ENCODE data around the gene DYNLT3. TPM values are rescaled to one million over a fixed set of nuclear protein-coding genes. Genes with fewer than 3 reads are reported as not detected.

Gene DYNLT3
- total RNA-seq, 1 experiment from 2014 or later, result not detected

DNA sequence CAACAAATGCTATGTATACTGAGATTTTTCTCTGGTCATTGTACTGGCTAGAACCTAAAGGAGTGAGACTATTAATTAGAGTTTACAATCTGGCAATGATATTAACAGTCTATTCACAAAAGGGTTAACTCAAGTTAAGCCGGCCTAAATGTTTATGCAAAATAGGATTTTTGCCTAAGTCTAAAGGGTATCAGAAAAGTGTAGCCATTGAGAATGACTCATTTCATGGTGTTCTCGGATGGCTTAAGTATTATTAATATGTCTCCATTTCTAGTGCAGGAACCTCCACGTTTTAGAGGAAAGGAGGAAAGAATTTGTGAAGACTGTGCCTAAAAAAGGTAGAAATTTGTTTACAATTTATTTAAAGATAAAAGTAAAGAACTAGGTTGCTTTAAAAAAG is 29.8 kb downstream of the DYNLT3 start:
- Histone ChIP-seq H3K4me1 (no peaks in the 10 kb centered on the region), H3K27ac (no peak overlapping the region), H3K36me3 (no peaks in the 10 kb centered on the region), H3K4me3 (no peak overlapping the region), H3K27me3 (no peaks in the 10 kb centered on the region), H3K9me3 (replicated peaks) (no peaks in the 10 kb centered on the region)
- no peak for DNase-seq

DNA sequence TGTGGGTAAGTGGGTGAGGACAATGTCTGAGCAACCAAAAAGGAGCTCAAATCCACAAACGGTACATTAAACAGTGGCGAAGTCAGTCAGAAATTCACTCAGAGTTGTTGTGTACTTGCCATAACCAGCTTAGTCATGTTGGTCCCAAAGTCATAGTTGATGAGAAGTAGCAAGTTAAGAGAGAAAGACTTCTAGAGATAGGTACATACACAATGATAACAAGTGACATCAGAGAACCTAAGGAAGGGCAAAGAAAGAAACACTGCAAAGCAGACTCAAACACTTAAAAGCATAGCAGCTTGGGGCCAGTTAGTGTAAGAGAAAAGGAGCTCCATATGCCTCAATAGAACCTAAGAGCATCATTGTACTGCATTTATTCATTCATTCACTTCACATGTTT is 30.2 kb downstream of the DYNLT3 start:
- Histone ChIP-seq H3K36me3 (no peaks in the 10 kb centered on the region), H3K9me3 (replicated peaks) (no peaks in the 10 kb centered on the region), H3K27me3 (no peaks in the 10 kb centered on the region), H3K4me1 (no peaks in the 10 kb centered on the region), H3K27ac (no peak overlapping the region), H3K4me3 (no peak overlapping the region)
- DNase-seq, result no peak

DNA sequence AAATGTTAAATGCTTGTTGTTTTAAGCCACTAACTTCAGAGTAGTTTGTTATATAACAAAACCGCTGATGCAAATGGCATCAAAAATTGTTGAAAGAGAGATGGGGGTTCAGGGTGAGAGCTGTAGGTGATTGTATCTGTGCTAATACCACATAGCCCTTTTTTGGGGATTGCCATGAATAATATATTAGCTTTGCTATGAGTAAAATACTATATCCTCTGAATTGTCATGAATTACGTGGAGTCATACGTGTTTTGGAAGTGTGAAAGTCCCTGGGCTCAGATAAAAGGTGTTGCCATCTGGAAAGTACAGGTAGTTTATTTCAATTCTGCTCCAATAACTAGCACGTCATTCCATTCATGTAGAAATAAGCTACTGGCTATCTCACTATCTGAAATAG is 30.6 kb downstream of the DYNLT3 start:
- H3K27ac ChIP-seq, result no peak overlapping the region
- no peaks in the 10 kb centered on the region for H3K36me3 ChIP-seq
- no peaks in the 10 kb centered on the region for H3K27me3 ChIP-seq
- H3K4me1 ChIP-seq, result no peaks in the 10 kb centered on the region
- H3K4me3 ChIP-seq, result no peak overlapping the region
- H3K9me3 ChIP-seq (replicated peaks), result no peaks in the 10 kb centered on the region
- no peak for DNase-seq

DNA sequence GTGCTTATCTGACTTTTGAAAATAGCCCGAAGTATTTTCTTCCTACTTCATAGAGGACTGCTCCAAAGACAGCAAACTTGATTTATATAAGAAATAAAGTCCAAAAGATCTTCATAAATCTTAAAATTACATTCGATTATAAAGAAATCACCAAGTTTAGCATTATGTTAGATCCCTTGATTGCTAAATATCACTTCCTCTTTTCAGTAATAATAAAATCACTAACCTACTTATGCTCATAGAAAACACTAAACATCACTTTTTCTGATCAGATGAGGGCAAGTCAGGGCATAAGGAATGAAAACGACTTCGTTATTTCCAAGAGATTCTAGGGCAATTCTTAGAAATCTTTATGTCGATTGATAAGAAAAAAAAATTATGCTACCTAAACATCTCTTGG is 32.0 kb downstream of the DYNLT3 start:
- no peaks in the 10 kb centered on the region for H3K36me3 ChIP-seq
- no peaks in the 10 kb centered on the region for H3K9me3 ChIP-seq (replicated peaks)
- H3K27ac ChIP-seq, result no peak overlapping the region
- no peaks in the 10 kb centered on the region for H3K27me3 ChIP-seq
- DNase-seq, result no peak
- no peaks in the 10 kb centered on the region for H3K4me1 ChIP-seq
- no peak overlapping the region for H3K4me3 ChIP-seq

DNA sequence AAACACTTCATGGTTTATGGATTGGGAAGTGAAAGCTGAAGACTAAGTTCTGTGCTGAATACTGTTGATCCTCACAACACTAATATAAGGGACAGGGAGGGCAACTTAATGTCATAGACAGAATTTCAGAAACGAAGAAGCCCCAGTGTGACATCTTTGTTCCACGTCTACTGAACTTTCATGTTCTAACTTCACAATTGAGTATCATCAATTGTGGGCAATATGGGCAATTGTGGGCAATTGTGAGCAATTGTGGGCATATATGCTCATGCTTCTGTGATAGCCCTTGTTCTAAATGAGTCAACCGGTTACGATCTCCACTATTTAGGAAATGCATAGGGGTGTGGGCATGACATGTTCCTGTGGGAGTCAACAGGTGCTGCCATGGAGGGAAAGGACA is 33.8 kb downstream of the DYNLT3 start:
- Histone ChIP-seq H3K27ac (no peak overlapping the region), H3K36me3 (no peaks in the 10 kb centered on the region), H3K4me1 (no peaks in the 10 kb centered on the region), H3K9me3 (replicated peaks) (no peaks in the 10 kb centered on the region), H3K27me3 (no peaks in the 10 kb centered on the region), H3K4me3 (no peak overlapping the region)
- DNase-seq, result no peak

DNA sequence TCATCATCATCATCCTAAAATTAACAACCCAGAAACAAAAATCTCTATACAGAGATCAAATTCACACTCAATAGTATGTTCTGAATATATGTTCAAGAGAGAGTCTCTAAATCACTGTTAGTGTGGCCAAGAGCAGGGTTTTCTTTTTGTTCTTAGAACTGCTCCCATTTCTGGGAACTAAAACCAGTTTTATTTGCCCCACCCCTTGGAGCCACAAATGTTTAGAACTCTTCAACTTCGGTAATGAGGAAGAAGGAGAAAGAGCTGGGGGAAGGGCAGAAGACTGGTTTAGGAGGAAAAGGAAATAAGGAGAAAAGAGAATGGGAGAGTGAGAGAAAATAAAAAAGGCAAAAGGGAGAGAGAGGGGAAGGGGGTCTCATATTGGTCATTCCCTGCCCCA is 35.3 kb downstream of the DYNLT3 start:
- H3K9me3 ChIP-seq (replicated peaks), result no peaks in the 10 kb centered on the region
- no peak overlapping the region for H3K27ac ChIP-seq
- no peaks in the 10 kb centered on the region for H3K4me1 ChIP-seq
- DNase-seq, result no peak
- H3K36me3 ChIP-seq, result no peaks in the 10 kb centered on the region
- no peak overlapping the region for H3K4me3 ChIP-seq
- no peaks in the 10 kb centered on the region for H3K27me3 ChIP-seq

DNA sequence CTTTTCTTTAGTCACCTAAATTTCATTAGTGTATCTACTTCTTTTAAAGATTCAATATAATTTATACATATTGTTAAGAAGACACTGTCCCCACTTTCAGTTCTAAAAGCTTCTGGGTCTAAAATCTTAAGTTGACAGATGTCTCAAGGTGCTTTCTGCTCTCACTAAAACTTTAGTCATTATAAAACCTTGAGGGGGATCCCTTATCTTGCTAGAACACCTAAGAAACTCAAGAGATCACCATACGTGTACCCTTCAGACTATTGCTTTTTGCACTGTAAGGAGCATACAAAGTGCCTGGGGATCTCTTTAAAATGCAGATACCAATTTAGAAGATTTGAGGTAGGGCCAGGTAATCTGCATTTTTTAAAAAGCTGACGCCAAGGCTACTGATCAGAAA is 37.4 kb downstream of the DYNLT3 start:
- no peak for DNase-seq

DNA sequence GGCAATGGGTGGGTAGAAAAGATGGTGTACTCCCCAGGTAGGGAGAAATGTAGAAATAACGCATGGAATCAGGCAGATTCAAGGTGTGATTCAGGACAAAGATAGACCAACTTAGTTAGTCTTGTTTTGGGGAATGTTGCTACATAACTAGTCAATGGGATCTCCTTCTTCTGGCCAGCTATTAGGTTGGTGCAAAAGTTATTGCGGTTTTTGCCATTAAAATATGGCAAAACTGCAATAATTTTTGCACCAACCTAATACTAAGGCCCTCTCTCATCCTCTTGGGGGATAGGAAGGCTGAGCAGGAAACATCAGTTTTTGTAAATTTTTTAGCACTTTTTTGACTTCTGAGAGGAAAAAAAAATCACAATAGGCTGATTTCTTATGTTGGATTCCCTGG is 44.3 kb downstream of the DYNLT3 start:
- Histone ChIP-seq H3K9me3 (replicated peaks) (no peaks in the 10 kb centered on the region), H3K27me3 (no peaks in the 10 kb centered on the region), H3K4me1 (no peaks in the 10 kb centered on the region), H3K36me3 (no peaks in the 10 kb centered on the region), H3K4me3 (no peak overlapping the region), H3K27ac (no peak overlapping the region)
- DNase-seq, result no peak

More for the DNA sequence above, 37.4 kb downstream of the DYNLT3 start:
- Histone ChIP-seq H3K4me3 (no peak overlapping the region), H3K9me3 (replicated peaks) (no peaks in the 10 kb centered on the region), H3K36me3 (no peaks in the 10 kb centered on the region), H3K27ac (no peak overlapping the region), H3K4me1 (no peaks in the 10 kb centered on the region), H3K27me3 (no peaks in the 10 kb centered on the region)

DNA sequence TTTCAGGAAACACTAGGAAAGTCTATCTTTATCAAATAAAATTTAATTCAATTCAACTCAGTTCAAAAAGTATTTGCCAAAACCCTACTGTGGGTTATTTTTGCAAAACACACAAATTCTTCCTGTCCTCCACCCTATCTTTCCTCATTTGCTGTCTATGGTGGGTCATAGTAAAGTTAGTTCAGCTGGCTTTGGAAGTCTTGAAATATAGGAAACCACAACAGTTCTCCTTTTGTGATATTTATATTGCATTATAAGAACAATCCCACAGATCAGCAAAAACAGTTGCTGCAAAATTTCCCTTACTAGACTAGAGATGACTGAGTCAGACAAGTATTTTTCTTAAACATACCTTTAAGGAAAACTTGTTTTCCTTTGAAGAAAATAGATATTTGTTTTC is 45.3 kb downstream of the DYNLT3 start:
- H3K27ac ChIP-seq, result no peak overlapping the region
- DNase-seq, result no peak
- H3K9me3 ChIP-seq (replicated peaks), result no peaks in the 10 kb centered on the region
- H3K4me3 ChIP-seq, result no peak overlapping the region
- H3K4me1 ChIP-seq, result no peaks in the 10 kb centered on the region
- H3K36me3 ChIP-seq, result no peaks in the 10 kb centered on the region
- no peaks in the 10 kb centered on the region for H3K27me3 ChIP-seq

DNA sequence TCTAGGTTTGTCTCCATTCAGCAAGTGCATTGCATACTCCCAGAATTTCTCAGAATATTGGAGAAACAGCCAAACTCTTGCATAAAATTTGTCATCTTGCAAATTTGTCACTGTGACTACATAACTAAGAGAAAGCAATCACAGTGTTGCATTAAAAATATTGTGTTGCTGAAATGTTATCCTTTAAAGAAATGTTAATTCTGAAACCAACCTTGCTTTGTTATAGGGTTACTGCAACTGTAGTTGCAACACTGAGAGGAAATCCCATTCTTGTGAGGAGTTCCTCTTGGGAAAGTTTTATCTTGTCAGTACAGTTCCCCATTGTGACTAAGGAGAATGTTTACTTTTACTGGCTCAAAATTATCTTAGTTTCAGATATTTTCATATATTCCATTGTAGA is 46.7 kb downstream of the DYNLT3 start:
- no peaks in the 10 kb centered on the region for H3K9me3 ChIP-seq (replicated peaks)
- H3K27ac ChIP-seq, result no peak overlapping the region
- no peaks in the 10 kb centered on the region for H3K27me3 ChIP-seq
- H3K4me3 ChIP-seq, result no peak overlapping the region
- no peaks in the 10 kb centered on the region for H3K36me3 ChIP-seq
- no peaks in the 10 kb centered on the region for H3K4me1 ChIP-seq
- DNase-seq, result no peak

DNA sequence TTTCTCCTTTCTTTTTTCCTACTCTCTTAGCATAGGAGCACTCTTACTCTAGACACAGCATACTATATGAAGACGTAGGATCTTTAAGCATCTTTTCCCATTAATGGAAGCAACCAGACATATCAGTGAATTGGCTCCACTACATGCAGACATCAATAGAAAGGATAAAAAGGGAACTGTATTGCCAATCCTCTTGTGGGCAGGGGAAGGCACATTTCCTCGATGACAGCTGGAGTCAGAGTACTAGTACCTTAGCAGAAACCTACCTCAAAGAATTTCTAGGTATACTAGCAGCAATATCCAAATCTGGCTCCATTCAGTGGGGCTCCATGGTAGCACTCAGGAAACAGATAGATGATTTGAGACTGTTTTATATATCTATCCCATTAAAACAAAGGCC is 47.4 kb downstream of the DYNLT3 start:
- no peak for DNase-seq
- no peaks in the 10 kb centered on the region for H3K4me1 ChIP-seq

DNA sequence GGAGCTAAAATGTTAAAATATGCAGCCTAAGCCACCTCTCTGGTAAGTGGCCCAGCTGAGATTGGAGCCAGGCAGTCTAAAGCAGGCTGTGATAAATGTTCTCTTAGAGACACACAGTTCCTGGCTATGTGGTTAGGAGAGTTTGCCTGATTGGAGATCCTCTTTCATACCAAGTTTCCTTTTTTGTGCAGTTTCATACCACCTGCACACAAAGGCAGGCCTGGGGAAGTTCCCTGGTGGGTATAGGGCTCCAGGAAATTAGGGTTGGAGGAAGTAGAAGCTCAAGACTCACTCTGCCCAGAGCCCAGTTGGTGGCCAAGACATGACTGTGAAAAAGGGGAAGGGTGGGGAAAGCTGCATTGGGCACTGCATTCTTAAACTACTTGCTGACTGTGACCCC is 50.6 kb downstream of the DYNLT3 start:
- no peaks in the 10 kb centered on the region for H3K9me3 ChIP-seq (replicated peaks)
- no peaks in the 10 kb centered on the region for H3K27me3 ChIP-seq
- H3K36me3 ChIP-seq, result no peaks in the 10 kb centered on the region
- no peak for DNase-seq
- no peaks in the 10 kb centered on the region for H3K4me1 ChIP-seq
- H3K27ac ChIP-seq, result no peak overlapping the region
- no peak overlapping the region for H3K4me3 ChIP-seq

More for the DNA sequence above, 47.4 kb downstream of the DYNLT3 start:
- H3K4me3 ChIP-seq, result no peak overlapping the region
- no peaks in the 10 kb centered on the region for H3K9me3 ChIP-seq (replicated peaks)
- H3K27ac ChIP-seq, result no peak overlapping the region
- H3K27me3 ChIP-seq, result no peaks in the 10 kb centered on the region
- H3K36me3 ChIP-seq, result no peaks in the 10 kb centered on the region

DNA sequence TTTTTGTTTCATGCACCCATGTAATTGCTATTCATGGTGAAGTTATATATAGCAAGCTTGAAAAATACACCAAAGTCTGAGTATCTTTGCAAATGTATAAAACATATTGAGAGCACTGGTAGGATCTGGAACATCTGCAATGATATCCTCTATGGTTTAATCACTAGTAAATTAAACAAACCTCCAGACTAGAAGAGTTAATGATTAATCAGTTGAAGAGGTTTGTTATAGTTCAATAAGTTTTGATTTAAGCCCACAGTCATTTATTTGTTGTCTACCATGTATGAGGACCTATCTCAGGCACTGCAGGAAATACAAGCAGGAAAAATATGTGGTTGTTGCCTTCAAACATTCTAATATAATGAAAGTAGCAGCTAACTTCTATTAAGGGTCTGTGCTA is 51.1 kb downstream of the DYNLT3 start:
- H3K9me3 ChIP-seq (replicated peaks), result no peaks in the 10 kb centered on the region

More for the DNA sequence above, 51.1 kb downstream of the DYNLT3 start:
- Histone ChIP-seq H3K27ac (no peak overlapping the region), H3K4me1 (no peaks in the 10 kb centered on the region), H3K36me3 (no peaks in the 10 kb centered on the region), H3K4me3 (no peak overlapping the region), H3K27me3 (no peaks in the 10 kb centered on the region)
- no peak for DNase-seq

Other genes with a start within 250 kb of the DYNLT3 start
- gene XK, start 161.8 kb downstream of the DYNLT3 start, total RNA-seq (2014; rRNA removed; shearing (Covaris generic)), result not detected in 2 replicates
- gene CYBB, start 67.5 kb downstream of the DYNLT3 start, total RNA-seq (2014; rRNA removed; shearing (Covaris generic)), result not detected in 2 replicates
- 0.25 and 0.28 TPM in 2 replicates for gene SYTL5, start 159.0 kb upstream of the DYNLT3 start, total RNA-seq (2014; rRNA removed; shearing (Covaris generic))

All from SJCRH30 (cell line).